Esophagus (tissue), 2 donors: Measurements from ENCODE around the gene WDFY4. TPM values are rescaled to one million over a fixed set of nuclear protein-coding genes. Genes with fewer than 3 reads are reported as not detected.

Source experiments
- H3K27ac ChIP-seq, 2 donors: one replicate each; pipeline ENCODE4 v1.5.1; 2013; ENCODE audit warnings: low read depth in 2 of 2, mild to moderate bottlenecking in 2 of 2, inconsistent platforms in 1 of 2, low read length in 1 of 2, moderate library complexity in 1 of 2
- H3K27me3 ChIP-seq, 2 donors: one replicate each; pipeline ENCODE4 v1.6.1; 2013; ENCODE audit warnings: low read length in 2 of 2, control low read depth in 1 of 2, mild to moderate bottlenecking in 1 of 2; ENCODE audit not compliant: insufficient read depth in 2 of 2, control insufficient read depth in 1 of 2
- H3K36me3 ChIP-seq, 2 donors: one replicate each; pipeline ENCODE4 v1.6.1; 2013; ENCODE audit warnings: low read length in 1 of 2; ENCODE audit not compliant: control insufficient read depth in 2 of 2, insufficient read depth in 2 of 2
- H3K4me1 ChIP-seq, 2 donors: one replicate each; pipeline ENCODE4 v1.6.1; 2013; ENCODE audit warnings: low read length in 1 of 2; ENCODE audit not compliant: control insufficient read depth in 2 of 2, insufficient read depth in 2 of 2
- H3K4me3 ChIP-seq, 2 donors: one replicate each; pipeline ENCODE4 v1.5.1; 2013; ENCODE audit warnings: low read length in 2 of 2, mild to moderate bottlenecking in 2 of 2, low read depth in 1 of 2, moderate library complexity in 1 of 2
- H3K9me3 ChIP-seq, 2 donors: one replicate each; pipeline ENCODE4 v1.6.1; 2013; ENCODE audit warnings: mild to moderate bottlenecking in 2 of 2, low read depth in 1 of 2, low read length in 1 of 2, moderate library complexity in 1 of 2; ENCODE audit not compliant: control insufficient read depth in 2 of 2, insufficient read depth in 1 of 2
- WGBS, 2 donors: extraction: QIAGEN DNeasy Blood & Tissue Kit; methylation state at CpG; one replicate each; pipeline ENCODE4 v1.1.7; 2013; 5-methylcytosine and 5-hydroxymethylcytosine counted together
- polyA plus RNA-seq, 2 donors: library from polyadenylated mRNA; stranded (reverse); fragments of 200-250 nt; gene quantifications; one replicate each; pipeline ENCODE4 v1.2.3, GENCODE V29; 2013
- donor health status: healthy with polysubstance abuse.
- donor health status: Bipolar disorder and iron deficiency.

Gene WDFY4
- polyA plus RNA-seq, 2 donors: 0.43 to 0.79 TPM

GRCh38 chr10:48735836-48736390 is 51.2 kb downstream of the WDFY4 start:
- WGBS, 2 donors: 81 to 93% methylated on average over 8 of the region's 8 CpGs
- H3K36me3 ChIP-seq: no peaks in the 10 kb centered on the region
- no peaks in the 10 kb centered on the region for H3K9me3 ChIP-seq
- H3K27ac ChIP-seq: no peak overlapping the region
- no peaks in the 10 kb centered on the region for H3K4me1 ChIP-seq
- H3K4me3 ChIP-seq: no peak overlapping the region
- no peaks in the 10 kb centered on the region for H3K27me3 ChIP-seq

GRCh38 chr10:48736596-48736995 is 51.9 kb downstream of the WDFY4 start:
- no peak overlapping the region for H3K27ac ChIP-seq
- no peaks in the 10 kb centered on the region for H3K36me3 ChIP-seq
- 0% methylated on average over 1 of the region's 1 CpG for WGBS, 2 donors
- H3K9me3 ChIP-seq: no peaks in the 10 kb centered on the region
- no peaks in the 10 kb centered on the region for H3K27me3 ChIP-seq
- H3K4me3 ChIP-seq: no peak overlapping the region
- H3K4me1 ChIP-seq: no peaks in the 10 kb centered on the region

GRCh38 chr10:48737886-48738285 is 53.2 kb downstream of the WDFY4 start:
- WGBS, 2 donors: 64 to 75% methylated on average over 2 of the region's 2 CpGs
- Histone ChIP-seq H3K4me3 (no peak overlapping the region), H3K4me1 (no peaks in the 10 kb centered on the region), H3K27me3 (no peaks in the 10 kb centered on the region), H3K27ac (no peak overlapping the region), H3K9me3 (no peaks in the 10 kb centered on the region), H3K36me3 (no peaks in the 10 kb centered on the region)

- WGBS, 2 donors: 72 to 78% methylated on average over 7 of the region's 7 CpGs
- no peaks in the 10 kb centered on the region for H3K4me1 ChIP-seq
- no peak overlapping the region for H3K4me3 ChIP-seq
- no peaks in the 10 kb centered on the region for H3K9me3 ChIP-seq
- H3K27me3 ChIP-seq: no peaks in the 10 kb centered on the region
- H3K27ac ChIP-seq: no peak overlapping the region
- H3K36me3 ChIP-seq: no peaks in the 10 kb centered on the region
Measured at GRCh38 chr10:48739170-48739569, 54.5 kb downstream of the WDFY4 start.

- H3K4me1 ChIP-seq: no peaks in the 10 kb centered on the region
- 63 to 70% methylated on average over 11 of the region's 11 CpGs for WGBS, 2 donors
Measured at GRCh38 chr10:48740015-48740707, 55.5 kb downstream of the WDFY4 start.

GRCh38 chr10:48740988-48741387 is 56.3 kb downstream of the WDFY4 start:
- H3K4me1 ChIP-seq: no peaks in the 10 kb centered on the region
- no peak overlapping the region for H3K27ac ChIP-seq

More at GRCh38 chr10:48740015-48740707, 55.5 kb downstream of the WDFY4 start:
- H3K9me3 ChIP-seq: no peaks in the 10 kb centered on the region
- H3K27ac ChIP-seq: no peak overlapping the region
- no peaks in the 10 kb centered on the region for H3K36me3 ChIP-seq
- no peak overlapping the region for H3K4me3 ChIP-seq
- H3K27me3 ChIP-seq: no peaks in the 10 kb centered on the region

GRCh38 chr10:48742891-48743860 is 58.5 kb downstream of the WDFY4 start:
- WGBS, 2 donors: 91 to 92% methylated on average over 18 of the region's 18 CpGs
- Histone ChIP-seq H3K4me3 (no peak overlapping the region), H3K36me3 (no peaks in the 10 kb centered on the region), H3K27ac (no peak overlapping the region), H3K4me1 (no peaks in the 10 kb centered on the region), H3K9me3 (no peaks in the 10 kb centered on the region), H3K27me3 (no peaks in the 10 kb centered on the region)

More at GRCh38 chr10:48740988-48741387, 56.3 kb downstream of the WDFY4 start:
- Histone ChIP-seq H3K27me3 (no peaks in the 10 kb centered on the region), H3K9me3 (no peaks in the 10 kb centered on the region), H3K36me3 (no peaks in the 10 kb centered on the region), H3K4me3 (no peak overlapping the region)
- 70 to 76% methylated on average over 2 of the region's 2 CpGs for WGBS, 2 donors

GRCh38 chr10:48744587-48744986 is 59.9 kb downstream of the WDFY4 start:
- no peak overlapping the region for H3K27ac ChIP-seq
- no peaks in the 10 kb centered on the region for H3K36me3 ChIP-seq
- no peak overlapping the region for H3K4me3 ChIP-seq
- WGBS, 2 donors: 81% methylated on average over 6 of the region's 6 CpGs
- H3K9me3 ChIP-seq: no peaks in the 10 kb centered on the region
- no peaks in the 10 kb centered on the region for H3K4me1 ChIP-seq
- H3K27me3 ChIP-seq: no peaks in the 10 kb centered on the region

- Histone ChIP-seq H3K9me3 (no peaks in the 10 kb centered on the region), H3K4me3 (no peak overlapping the region), H3K27me3 (peaks cover 0 to under 1% of the 10 kb centered on the region in 2 donors), H3K36me3 (peaks cover 0 to under 1% of the 10 kb centered on the region in 2 donors), H3K4me1 (no peaks in the 10 kb centered on the region), H3K27ac (no peak overlapping the region)
- 80 to 84% methylated on average over 27 of the region's 27 CpGs for WGBS, 2 donors
Measured at GRCh38 chr10:48745662-48746245, 61.1 kb downstream of the WDFY4 start.
